Esophagus squamous epithelium (tissue), 5 donors: ENCODE results near the gene TSG101. TPM values are rescaled to one million over a fixed set of nuclear protein-coding genes. Genes with fewer than 3 reads are reported as not detected.

Experiments used
- DNase-seq: peaks from one replicate; lab custom pipeline; 2025; lab: John Stamatoyannopoulos, UW
- H3K27ac ChIP-seq, 4 donors: fragments of 200-600 bp; sonication (generic); one replicate each; pipeline ENCODE4 v1.5.1; 2016 to 2019; ENCODE audit warnings: mild to moderate bottlenecking in 1 of 4
- H3K27me3 ChIP-seq, 4 donors: fragments of 200-600 bp; sonication (generic); 1 replicate in 3 of 4; 2 replicates in 1 of 4; pipeline versions ENCODE4 v1.5.1 to v1.6.0; 2017 to 2021; ENCODE audit warnings: antibody characterized with exemption in 1 of 4
- H3K36me3 ChIP-seq, 3 donors: fragments of 200-600 bp; sonication (generic); one replicate each; pipeline ENCODE4 v1.5.1; 2016 to 2019
- H3K4me1 ChIP-seq, 3 donors: fragments of 200-600 bp; sonication (generic); one replicate each; pipeline ENCODE4 v1.5.1; 2017 to 2019
- H3K4me3 ChIP-seq, 4 donors: fragments of 200-600 bp; sonication (generic); 1 replicate in 3 of 4; 2 replicates in 1 of 4; pipeline ENCODE4 v1.5.1; 2016 to 2019; ENCODE audit warnings: mild to moderate bottlenecking in 2 of 4, moderate library complexity in 1 of 4
- H3K9me3 ChIP-seq, 3 donors: fragments of 200-600 bp; sonication (generic); one replicate each; pipeline ENCODE4 v1.5.1; 2016 to 2019
- POLR2A ChIP-seq, 4 donors: fragments of 450-650 bp; IDR thresholded peaks; one replicate each; pipeline ENCODE4 v1.6.1; 2017; ENCODE audit warnings: antibody characterized with exemption in 4 of 4, mild to moderate bottlenecking in 4 of 4, moderate library complexity in 3 of 4
- WGBS, 2 donors: methylation state at CpG; one replicate each; pipeline ENCODE4 v1.1.5; 2018; 5-methylcytosine and 5-hydroxymethylcytosine counted together
- intact Hi-C: fragments of 100-400 bp; cut with DNase I; formaldehyde crosslinking; loops from one replicate; pipeline ENCODE4 v1.15.0; 2022
- total RNA-seq, 4 donors: library from RNA; depleted of rRNA; stranded (reverse); fragments of >200 nt; gene quantifications; one replicate each; pipeline ENCODE4 v1.1.0, GENCODE V29; 2016
- TF ChIP-seq, protein P1 (sequence below), 6 experiments: fragments of 450-650 bp in 4 of 6; fragments of 200-600 bp in 2 of 6; sonication (generic) in 2 of 6; IDR thresholded peaks; one replicate each; pipeline ENCODE4 v1.5.1; 2016 to 2019; ENCODE audit warnings: antibody characterized with exemption in 6 of 6, mild to moderate bottlenecking in 4 of 6, moderate library complexity in 4 of 6
- donor health status: DM: yes; HTN: yes; CAD: no.

Gene TSG101
- total RNA-seq, 4 donors from 2014 or later = 76.5 to 114 (median 89.2) TPM

DNA sequence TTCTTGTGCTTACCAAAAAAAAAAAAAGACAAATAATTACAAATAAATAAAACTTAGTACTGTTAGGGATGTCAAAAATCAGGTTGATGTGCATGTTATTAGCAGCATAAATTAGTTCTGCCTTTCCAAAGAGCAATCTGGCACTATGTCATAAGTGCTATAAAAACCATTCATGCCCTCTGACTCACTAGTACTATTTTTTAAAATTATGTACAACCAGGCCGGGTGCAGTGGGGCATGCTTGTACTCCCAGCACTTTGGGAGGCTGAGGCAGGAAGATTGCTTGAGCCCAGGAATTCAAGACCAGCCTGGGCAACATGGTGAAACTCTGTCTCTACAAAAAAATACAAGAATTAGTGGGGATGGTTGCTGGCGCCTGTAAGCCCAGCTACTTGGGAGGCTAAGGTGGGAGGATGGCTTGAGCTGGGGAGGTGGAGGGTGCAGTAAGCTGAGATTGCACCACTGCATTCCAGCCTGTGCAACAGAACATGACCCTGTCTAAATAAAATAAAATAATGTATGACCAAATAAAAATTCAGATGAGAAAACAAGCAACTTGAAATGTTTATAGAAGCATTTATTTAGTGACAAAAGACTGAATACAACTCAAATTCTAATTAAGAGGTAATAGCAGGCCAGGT lies 36.5 kb upstream of the TSG101 start:
- H3K27me3 ChIP-seq = no peaks in the 10 kb centered on the region
- no peaks in the 10 kb centered on the region for H3K9me3 ChIP-seq
- 70 to 75% methylated on average over 2 of the region's 2 CpGs for WGBS, 2 donors
- no peak overlapping the region for H3K4me3 ChIP-seq
- intact Hi-C loops = no loop called here
- H3K36me3 ChIP-seq = peaks cover 0 to 98% (median 10%) of the 10 kb centered on the region in 3 donors
- no peaks in the 10 kb centered on the region for H3K4me1 ChIP-seq
- no peak for TF ChIP-seq POLR2A (IDR thresholded peaks at IDR 0.05)
- TF ChIP-seq, protein P1, sequence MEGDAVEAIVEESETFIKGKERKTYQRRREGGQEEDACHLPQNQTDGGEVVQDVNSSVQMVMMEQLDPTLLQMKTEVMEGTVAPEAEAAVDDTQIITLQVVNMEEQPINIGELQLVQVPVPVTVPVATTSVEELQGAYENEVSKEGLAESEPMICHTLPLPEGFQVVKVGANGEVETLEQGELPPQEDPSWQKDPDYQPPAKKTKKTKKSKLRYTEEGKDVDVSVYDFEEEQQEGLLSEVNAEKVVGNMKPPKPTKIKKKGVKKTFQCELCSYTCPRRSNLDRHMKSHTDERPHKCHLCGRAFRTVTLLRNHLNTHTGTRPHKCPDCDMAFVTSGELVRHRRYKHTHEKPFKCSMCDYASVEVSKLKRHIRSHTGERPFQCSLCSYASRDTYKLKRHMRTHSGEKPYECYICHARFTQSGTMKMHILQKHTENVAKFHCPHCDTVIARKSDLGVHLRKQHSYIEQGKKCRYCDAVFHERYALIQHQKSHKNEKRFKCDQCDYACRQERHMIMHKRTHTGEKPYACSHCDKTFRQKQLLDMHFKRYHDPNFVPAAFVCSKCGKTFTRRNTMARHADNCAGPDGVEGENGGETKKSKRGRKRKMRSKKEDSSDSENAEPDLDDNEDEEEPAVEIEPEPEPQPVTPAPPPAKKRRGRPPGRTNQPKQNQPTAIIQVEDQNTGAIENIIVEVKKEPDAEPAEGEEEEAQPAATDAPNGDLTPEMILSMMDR (IDR thresholded peaks at IDR 0.05) = no peak
- no peak for DNase-seq
- H3K27ac ChIP-seq = no peak overlapping the region

DNA sequence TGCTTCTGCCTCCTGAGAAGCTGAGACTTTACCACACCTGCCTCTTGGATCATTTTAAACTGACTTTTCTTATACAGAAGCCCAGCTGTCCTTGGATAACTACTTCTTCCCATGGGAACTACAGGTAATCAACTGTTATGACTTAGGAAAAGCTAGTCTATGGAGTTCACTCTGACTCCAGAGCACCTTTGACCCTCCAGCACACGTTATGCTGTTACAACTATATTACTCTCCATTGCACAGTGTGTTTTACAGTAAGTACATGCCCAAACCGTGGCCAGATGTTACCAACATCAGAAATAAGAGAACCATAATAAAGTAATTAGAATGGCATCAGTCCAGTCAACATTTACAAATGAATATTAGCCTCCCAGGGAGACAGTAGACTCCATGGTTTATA lies 21.3 kb upstream of the TSG101 start:
- DNase-seq = no peak
- H3K9me3 ChIP-seq = no peaks in the 10 kb centered on the region
- H3K4me1 ChIP-seq = no peaks in the 10 kb centered on the region
- no peaks in the 10 kb centered on the region for H3K27me3 ChIP-seq
- H3K4me3 ChIP-seq = no peak overlapping the region
- peaks cover 0 to 96% (median 3%) of the 10 kb centered on the region in 3 donors for H3K36me3 ChIP-seq
- intact Hi-C loops = loop anchor here (10.0 kb wide), 1 partner anchor 177 kb away; the partner anchor contains the start of gene IGSF22
- no peak overlapping the region for H3K27ac ChIP-seq
- WGBS, 2 donors = 49 to 76% methylated on average over 2 of the region's 2 CpGs
- TF ChIP-seq POLR2A (IDR thresholded peaks at IDR 0.05) = no peak
- TF ChIP-seq, protein P1 (IDR thresholded peaks at IDR 0.05) = no peak

DNA sequence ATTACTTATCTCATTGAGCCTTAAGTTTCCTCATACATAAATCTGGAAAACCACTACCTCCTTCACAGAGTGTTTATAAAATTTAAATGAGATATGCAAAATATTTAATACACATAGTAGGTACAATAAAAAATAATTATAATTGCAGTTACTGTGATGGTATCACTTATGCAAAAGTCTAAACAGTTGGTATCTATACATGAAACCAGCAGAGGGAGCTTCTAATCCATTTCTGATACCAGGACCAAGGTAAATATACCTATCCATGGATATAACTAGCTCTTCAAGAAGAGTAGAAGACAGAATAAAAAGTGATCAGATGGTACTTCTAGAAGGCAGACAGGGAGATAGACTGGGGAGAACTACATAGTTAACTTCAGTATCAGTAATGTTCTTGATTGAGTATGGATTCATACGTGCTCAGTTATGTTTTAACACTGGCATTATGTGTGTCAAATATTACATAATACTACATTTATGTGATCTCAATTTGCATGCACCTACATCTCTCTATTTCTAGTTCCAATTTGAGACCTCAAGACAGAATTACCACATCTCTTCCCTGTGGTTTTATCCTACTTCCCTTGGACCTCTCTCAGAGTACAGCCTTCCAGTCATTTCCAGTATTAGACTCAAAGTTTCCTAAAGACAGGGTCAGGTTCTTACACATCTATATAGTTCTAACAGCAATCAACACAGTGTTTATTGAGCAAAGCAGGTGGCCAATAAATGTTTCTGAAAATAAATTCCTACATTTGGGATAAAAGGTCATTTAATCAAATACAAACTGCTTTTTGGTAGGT lies 13.7 kb upstream of the TSG101 start:
- 61 to 88% methylated on average over 1 of the region's 1 CpG for WGBS, 2 donors
- Histone ChIP-seq H3K27ac (no peak overlapping the region), H3K36me3 (peaks cover 0 to 74% (median 5%) of the 10 kb centered on the region in 3 donors), H3K9me3 (no peaks in the 10 kb centered on the region), H3K4me3 (no peak overlapping the region), H3K27me3 (no peaks in the 10 kb centered on the region), H3K4me1 (no peaks in the 10 kb centered on the region)
- TF ChIP-seq POLR2A (IDR thresholded peaks at IDR 0.05) = no peak
- TF ChIP-seq, protein P1 (IDR thresholded peaks at IDR 0.05) = peak in 5 of 6 experiments; percentile 22 to 59 (median 47)
- intact Hi-C loops = loop anchor here (10.0 kb wide), 1 partner anchor 184 kb away; the partner anchor contains the start of gene IGSF22
- no peak for DNase-seq

DNA sequence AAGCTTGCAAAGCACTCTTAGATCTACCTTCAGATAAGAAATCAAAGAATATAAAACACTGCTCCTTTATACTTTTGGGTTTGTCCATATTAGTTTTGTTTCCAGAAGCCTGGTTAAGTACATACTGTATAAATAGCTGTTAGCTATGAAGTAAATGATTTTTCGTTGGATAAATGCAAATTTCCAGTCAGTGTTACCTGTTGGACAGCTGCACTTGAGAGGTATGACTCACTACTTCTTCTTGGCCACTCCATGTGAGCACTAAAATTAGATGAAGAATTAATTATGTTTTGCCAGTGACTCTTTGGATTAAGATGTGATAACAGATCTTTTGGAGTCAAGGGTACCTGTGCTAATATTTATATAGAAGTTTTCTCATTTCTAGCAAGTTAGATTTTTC lies 9.5 kb upstream of the TSG101 start:
- Histone ChIP-seq H3K4me3 (no peak overlapping the region), H3K27ac (no peak overlapping the region), H3K4me1 (peaks cover 0 to 1% (median 0%) of the 10 kb centered on the region in 3 donors), H3K27me3 (no peaks in the 10 kb centered on the region), H3K9me3 (no peaks in the 10 kb centered on the region), H3K36me3 (peaks cover 0 to 65% (median 5%) of the 10 kb centered on the region in 3 donors)
- TF ChIP-seq, protein P1 (IDR thresholded peaks at IDR 0.05) = no peak
- TF ChIP-seq POLR2A (IDR thresholded peaks at IDR 0.05) = no peak
- intact Hi-C loops = no loop called here
- 46 to 67% methylated on average over 1 of the region's 1 CpG for WGBS, 2 donors
- DNase-seq = no peak

DNA sequence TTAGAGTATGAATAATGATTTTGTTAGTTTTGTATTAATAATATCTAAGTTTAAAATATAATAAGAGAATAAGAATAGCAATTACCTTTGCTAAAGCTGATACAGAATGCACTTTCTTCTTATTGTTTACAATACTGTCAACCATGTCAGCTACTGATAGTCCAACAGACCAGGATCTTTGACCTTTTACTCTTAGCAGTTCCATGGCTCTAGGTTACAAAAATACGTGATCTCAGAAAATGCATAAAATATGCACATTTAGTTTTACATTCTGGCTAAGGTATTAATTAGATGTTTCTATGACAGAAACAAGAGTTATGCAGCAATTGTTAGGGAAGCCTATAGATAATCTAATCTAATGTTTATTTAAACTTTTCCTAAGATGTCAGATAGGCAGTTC lies 7.5 kb upstream of the TSG101 start:
- intact Hi-C loops = no loop called here
- TF ChIP-seq, protein P1 (IDR thresholded peaks at IDR 0.05) = no peak
- no peak for TF ChIP-seq POLR2A (IDR thresholded peaks at IDR 0.05)
- H3K27me3 ChIP-seq = no peaks in the 10 kb centered on the region
- H3K4me3 ChIP-seq = no peak overlapping the region
- no peak for DNase-seq
- 82 to 100% methylated on average over 1 of the region's 1 CpG for WGBS, 2 donors
- peaks cover 0 to 18% (median 0%) of the 10 kb centered on the region in 3 donors for H3K4me1 ChIP-seq
- peaks cover 0 to 62% (median 5%) of the 10 kb centered on the region in 3 donors for H3K36me3 ChIP-seq
- H3K27ac ChIP-seq = no peak overlapping the region
- no peaks in the 10 kb centered on the region for H3K9me3 ChIP-seq
